HG02798 (cell line): Measurements from ENCODE around the gene CEP112.
"Not testable (repeated sequence)": the region's sequence is repeated elsewhere in the genome, so short reads cannot be mapped to it uniquely, and the experiment has no call there.

Source experiments
- ATAC-seq: cut with Tn5 transposase; IDR thresholded peaks from one replicate; pipeline ENCODE4 v1.9.1; 2021; ENCODE audit warnings: mild to moderate bottlenecking; ENCODE audit not compliant: unreplicated experiment, poor library complexity

CEP112 gene

GRCh38 chr17:65800655-65801054 is 391.3 kb downstream of the CEP112 start:
- ATAC-seq = no peak

DNA sequence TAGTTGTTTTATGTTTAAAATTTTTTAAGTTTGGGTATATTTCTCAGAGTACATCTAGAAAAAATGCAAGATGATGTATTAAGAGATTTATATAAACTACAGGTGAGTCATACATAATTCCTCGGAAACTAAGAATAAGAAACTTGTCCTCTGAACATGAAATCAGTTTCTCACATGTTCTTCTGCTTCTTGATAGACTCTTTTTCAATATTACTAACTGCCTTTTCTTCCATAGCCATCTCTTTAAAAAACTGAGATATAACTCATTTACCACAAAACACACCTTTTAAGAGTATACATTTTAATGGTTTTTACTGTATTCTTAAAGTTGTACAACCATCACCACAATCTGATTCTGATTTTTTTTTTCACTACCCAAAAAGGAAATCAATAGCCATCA is 392.1 kb downstream of the CEP112 start:
- no peak for ATAC-seq

GRCh38 chr17:65799454-65799853 is 392.5 kb downstream of the CEP112 start:
- ATAC-seq = no peak

GRCh38 chr17:65797809-65798208 is 394.1 kb downstream of the CEP112 start:
- ATAC-seq = no peak

GRCh38 chr17:65797101-65797500 is 394.8 kb downstream of the CEP112 start:
- no peak for ATAC-seq

- no peak for ATAC-seq
Measured at GRCh38 chr17:65794572-65794971, 397.4 kb downstream of the CEP112 start.

- no peak for ATAC-seq
Measured at GRCh38 chr17:65790241-65790640, 401.7 kb downstream of the CEP112 start.

DNA sequence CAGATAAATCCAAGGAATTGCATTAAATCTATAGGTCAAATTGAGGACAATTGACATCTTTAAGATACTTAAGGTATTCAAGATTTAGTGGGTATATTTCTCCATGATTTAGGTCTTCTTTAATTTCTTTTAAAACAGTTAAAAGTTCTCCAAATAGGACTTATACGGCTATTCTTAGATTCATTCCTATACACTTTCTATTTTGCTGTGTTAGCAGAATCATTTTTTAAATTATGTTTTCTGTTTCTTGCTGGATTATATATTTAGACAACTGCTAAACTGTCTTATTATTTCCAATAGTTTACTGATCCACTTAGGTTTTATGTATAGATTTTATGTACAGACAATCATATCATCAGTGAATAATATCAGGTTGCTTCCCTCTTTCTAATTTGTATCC is 404.4 kb downstream of the CEP112 start:
- ATAC-seq = no peak

- ATAC-seq = no peak
Measured at GRCh38 chr17:65786479-65786878, 405.5 kb downstream of the CEP112 start.

GRCh38 chr17:65785109-65785508 is 406.8 kb downstream of the CEP112 start:
- ATAC-seq = no peak

DNA sequence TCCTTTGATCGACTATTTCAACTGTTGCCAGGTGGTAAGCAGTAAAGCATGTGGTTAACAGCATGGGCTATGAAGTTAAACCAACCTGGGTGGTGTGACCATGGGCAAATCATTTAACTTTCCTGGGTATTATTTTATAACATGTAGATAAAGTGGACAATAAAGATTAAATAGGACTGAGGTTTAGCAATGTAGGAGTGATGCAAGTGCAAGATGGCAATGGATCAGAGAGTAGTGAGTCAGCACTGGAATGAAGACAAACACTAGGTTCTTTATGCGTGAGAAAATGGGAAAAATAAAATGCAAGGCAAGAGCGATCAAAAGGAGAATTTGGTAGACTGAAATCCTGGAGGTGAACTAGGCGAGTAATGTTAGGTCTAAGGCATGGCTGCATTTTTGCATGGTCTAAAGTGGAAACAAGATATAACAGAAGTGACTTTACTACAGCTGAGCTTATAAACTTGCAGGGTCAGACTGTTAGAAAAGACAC is 408.0 kb downstream of the CEP112 start:
- ATAC-seq = no peak

- not testable (repeated sequence) for ATAC-seq
Measured at GRCh38 chr17:65782104-65782706, 409.7 kb downstream of the CEP112 start.

- no peak for ATAC-seq
Measured at GRCh38 chr17:65780111-65780510, 411.8 kb downstream of the CEP112 start.

- no peak for ATAC-seq
Measured at GRCh38 chr17:65776890-65777289, 415.0 kb downstream of the CEP112 start.

DNA sequence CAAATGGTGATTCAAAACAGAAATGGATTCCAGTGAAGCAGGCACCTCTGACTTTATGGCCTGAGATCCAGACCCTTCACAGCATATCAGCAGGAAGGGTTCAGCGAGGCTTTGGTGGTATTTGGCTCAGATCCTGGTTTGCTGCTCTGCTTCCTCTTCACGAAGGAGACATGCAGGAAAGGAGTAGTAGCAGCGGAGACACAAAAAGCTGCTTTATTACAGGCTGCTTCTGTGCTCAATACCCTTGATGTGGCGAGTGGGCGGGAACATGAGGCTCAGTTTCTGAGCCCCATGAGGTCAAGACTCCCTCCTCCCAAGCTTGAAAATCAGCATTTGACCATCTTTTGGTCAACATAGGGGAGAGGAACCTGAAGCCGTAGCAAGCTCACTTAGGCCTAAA is 417.1 kb downstream of the CEP112 start:
- ATAC-seq = no peak

- ATAC-seq = no peak
Measured at GRCh38 chr17:65772989-65773388, 418.9 kb downstream of the CEP112 start.

DNA sequence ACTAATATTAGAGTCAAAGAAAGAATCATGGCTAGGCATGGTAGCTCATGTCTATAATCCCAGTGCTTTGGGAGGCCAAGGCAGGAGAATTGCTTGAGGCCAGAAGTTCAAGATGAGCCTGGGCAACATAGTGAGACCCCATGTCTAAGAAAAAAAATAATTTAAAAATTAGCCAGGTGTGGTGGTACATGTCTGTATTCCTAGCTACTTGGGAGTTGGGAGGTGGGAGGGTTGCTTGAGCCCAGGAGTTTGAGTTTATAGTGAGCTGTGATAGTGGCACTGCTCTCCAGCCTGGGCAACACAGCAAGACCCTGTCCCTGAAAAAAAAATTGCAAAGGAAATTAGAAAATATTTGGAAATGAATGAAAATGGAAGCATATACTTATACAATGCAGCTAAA is 420.2 kb downstream of the CEP112 start:
- no peak for ATAC-seq

GRCh38 chr17:65763786-65764185 is 428.1 kb downstream of the CEP112 start:
- no peak for ATAC-seq

DNA sequence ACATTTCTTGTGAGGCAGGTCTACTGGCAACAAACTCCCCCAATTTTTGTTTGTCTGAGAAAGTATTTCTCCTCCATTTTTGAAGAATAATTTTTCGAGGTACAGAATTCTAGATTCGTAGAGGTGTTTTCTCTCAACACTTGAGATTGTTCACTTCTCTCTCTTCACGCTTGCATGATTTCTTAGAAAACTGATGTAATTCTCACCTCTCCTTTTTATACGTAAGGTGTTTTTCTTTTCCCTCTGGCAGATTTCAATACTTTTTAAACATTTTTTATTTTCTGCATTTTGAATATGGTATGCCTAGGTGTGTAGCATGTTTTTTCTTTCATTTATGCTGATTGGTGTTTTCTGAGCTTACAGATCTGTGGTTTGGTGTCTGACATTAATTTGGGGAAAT is 429.0 kb downstream of the CEP112 start:
- no peak for ATAC-seq

- no peak for ATAC-seq
Measured at GRCh38 chr17:65759532-65759931, 432.4 kb downstream of the CEP112 start.

DNA sequence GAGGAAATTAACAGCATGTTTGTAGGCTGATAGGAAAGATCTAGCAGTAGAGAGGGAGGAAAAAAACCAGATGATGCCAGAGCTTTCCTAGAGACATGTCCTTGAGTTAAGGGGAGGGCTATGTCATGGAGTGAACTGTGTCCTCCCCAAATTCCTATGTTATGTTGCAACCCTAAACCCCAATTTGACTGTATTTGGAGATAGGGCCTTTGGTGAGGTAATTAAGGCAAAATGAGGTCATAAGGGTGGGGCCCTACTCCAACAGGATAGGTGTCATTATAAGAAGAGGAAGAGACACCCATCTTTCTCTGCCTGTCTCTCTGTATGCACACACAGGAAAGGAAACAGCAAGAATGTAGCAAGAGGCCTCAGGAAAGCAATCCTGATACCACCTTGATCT is 435.2 kb downstream of the CEP112 start:
- no peak for ATAC-seq

DNA sequence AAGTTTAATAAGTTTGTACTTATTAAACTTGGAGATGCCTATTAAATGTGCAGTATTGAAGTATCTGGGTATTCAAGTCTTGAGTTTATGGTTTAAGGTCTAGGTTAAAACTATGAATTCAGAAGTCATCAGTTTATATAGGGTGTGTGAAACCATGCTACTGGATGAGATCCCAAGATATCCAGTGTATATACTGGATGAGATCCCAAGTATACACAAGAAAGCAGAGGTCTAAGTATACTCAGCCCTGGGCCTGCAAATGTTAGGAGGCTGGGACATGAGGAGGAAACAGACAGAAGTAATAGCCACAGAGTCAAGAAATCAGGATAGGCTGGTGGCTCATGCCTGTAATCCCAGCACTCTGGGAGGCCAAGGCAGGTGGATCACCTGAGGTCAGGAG is 436.1 kb downstream of the CEP112 start:
- no peak for ATAC-seq

DNA sequence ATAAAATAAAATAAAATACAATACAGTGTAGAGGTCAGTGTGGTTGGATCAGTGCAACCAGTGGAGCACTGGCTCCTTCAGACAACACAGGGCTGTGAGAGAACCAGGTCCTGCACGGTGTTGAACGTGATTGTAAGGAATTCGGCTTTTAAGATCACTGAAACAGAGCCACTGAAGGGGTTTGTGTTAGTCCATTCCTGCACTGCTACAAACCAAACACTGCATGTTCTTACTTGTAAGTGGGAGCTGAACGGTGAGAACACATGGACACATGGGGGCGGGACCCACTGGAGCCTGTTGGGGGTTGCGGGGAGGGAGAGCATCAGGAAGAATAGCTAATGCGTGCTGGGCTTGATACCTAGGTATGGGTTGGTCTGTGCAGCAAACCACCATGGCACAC is 437.3 kb downstream of the CEP112 start:
- no peak for ATAC-seq
